Nucleus accumbens (tissue), 56 donors: ENCODE results near the gene DUSP22.

Source experiments
- DNase-seq, 56 donors: peaks; one replicate each; lab custom pipeline; 2025; lab: John Stamatoyannopoulos, UW

The DUSP22 gene

GRCh38 chr6:308307-308706, 16.0 kb downstream of the DUSP22 start:
- no peak for DNase-seq

- no peak for DNase-seq
Measured at GRCh38 chr6:308768-309167, 16.5 kb downstream of the DUSP22 start.

DNA sequence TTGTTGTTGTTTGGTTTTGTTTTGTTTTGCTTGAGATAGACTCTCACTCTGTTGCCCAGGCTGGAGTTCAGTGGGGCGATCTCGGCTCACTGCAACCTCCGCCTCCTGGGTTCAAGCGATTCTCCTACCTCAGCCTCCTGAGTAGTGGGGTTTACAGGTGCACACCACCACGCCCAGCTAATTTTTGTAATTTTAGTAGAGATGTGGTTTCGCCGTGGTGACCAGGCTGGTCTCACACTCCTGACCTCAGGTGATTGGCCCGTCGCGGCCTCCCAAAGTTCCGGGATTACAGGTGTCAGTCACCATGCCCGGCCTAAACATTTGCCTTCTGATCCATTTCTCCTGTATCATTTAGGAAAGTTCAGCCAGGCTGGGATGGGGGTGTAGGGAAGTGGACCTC, 17.7 kb downstream of the DUSP22 start:
- no peak for DNase-seq

GRCh38 chr6:310671-311070, 18.4 kb downstream of the DUSP22 start:
- no peak for DNase-seq

- DNase-seq, result no peak
Measured at GRCh38 chr6:311679-312220, 19.5 kb downstream of the DUSP22 start.

DNA sequence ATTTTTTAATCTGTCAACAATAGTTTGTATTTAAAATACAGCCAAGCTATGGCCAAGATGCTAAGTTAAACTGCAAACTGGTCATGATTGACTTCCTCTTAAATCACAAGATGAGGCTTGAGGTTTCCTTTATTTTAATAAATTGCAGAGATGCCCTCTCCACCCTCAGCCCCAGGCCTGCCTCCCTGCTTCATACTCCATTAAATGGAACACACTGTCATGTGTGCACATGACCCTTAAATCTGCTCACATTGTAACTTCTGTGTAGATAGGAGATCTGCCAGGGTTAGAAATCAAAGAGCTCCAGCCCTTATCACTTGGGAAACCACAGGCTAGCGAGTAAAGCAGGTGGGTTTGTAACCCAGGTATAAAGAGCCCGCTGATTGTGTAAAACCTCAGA, 20.8 kb downstream of the DUSP22 start:
- DNase-seq, result no peak

GRCh38 chr6:313917-314316, 21.6 kb downstream of the DUSP22 start:
- DNase-seq, result no peak

GRCh38 chr6:314377-314776, 22.1 kb downstream of the DUSP22 start:
- DNase-seq, result no peak

DNA sequence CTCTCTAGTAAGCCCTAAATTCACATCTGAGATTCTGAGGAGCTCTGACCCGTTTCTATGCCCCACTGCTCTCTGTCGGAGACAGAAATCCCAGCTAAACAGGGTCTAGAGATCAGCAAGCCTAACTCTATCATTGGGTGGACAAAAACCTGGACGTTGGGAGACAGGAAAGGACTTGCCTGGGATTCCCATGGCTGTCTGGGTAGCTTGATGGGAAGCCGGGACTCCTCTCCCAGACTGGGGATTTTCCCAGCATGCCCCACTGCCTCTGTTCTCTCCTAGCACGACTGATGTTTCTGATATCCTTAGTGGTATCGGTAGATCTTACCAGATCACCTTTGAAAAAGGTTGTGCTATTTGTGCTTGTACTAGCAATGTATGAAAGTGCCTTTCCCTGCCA, 22.9 kb downstream of the DUSP22 start:
- DNase-seq, result no peak

GRCh38 chr6:315921-316752, 23.9 kb downstream of the DUSP22 start:
- no peak for DNase-seq

GRCh38 chr6:316753-317038, 24.4 kb downstream of the DUSP22 start:
- no peak for DNase-seq

DNA sequence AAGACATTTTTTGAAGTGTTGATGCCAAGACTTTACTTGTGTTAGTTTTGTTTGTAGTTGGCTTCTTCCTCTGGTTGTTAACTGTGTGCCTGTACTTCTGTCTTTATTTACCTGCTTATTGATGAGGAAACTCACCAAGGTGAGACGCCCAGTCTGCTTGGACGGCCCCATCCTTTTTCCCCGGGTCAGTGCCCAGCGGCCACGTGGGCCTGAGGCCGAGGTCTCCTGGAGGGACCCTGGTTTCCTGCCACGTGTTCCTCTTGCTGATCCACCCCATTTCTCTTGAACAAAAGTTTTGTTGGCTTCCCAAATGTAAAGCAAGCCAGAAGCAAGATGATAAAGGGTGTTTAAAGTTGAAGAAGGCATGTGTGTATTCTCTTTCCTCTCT, 24.8 kb downstream of the DUSP22 start:
- no peak for DNase-seq

GRCh38 chr6:317448-318144, 25.3 kb downstream of the DUSP22 start:
- DNase-seq, result no peak

DNA sequence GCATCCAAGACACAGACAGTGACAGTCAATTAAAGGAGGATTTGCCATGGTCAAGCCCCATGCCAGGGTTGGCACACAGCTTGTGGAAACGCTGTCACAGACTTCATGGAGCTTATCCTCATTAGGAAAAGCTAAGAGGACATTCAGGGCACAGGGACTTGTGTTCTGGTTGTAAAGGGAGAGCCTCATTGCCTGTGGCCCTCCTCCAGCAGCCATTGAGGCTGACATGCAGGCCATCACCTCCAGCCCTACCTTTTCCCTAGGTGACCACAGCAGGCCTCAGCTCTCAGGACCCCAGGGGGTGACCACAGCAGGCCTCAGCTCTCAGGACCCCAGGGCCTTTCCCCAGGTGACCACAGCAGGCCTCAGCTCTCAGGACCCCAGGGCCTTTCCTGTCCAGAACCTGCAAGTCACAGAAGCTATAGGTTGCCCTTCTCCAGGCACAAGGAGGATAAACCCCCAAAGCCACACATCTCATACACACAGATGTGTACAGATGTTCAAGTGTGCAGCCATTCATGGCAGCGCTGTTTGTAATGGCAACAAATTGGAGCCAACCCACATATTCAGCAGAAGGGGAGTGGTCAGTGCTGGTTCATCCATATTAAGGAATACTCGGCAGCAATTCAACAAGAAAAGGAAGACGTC, 26.1 kb downstream of the DUSP22 start:
- DNase-seq, result no peak

DNA sequence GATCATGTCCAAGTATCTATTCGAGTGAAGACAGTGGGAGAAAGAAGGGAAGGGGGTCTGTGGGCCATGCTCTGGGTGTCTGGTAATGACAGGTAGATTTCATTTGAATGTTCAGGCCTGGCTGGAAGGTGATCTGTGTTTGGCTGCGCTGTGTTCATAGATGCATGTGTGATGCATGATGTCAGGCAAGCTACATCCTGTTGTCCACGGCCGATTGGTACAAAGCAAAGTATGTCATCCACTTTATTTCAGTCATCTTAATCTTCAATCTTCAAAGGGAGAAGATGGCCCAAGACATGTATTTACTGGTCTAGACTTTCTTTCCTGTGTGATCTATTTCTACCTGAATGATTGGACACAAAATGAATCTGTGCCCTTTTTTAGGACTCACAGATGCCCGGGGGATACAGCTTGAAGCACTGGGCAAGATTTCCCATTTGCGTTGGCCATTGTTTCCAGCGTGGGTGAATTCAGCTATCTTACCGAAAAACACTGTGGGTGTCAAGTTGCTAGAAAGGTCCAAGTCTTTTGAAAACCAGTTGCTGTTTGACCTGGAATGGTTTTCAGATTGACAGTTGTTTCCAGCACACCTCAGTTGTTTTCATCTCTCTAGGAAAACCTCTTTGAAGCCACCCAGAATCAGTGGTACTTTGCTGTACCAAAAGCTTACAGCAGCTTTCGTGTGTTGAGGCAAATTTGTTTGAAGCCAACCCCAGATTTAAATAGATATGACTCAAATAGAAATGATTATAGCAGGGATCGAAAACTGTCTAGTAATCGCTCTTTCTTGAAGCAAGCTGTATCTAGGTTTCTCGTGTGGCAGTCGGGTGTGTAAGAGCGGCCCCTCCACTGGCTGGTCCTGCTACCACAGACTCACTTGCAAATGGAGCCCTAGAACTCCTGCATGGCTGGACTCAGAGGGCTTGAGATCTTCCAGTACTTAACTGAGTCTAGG, 27.2 kb downstream of the DUSP22 start:
- DNase-seq, result no peak

- DNase-seq, result no peak
Measured at GRCh38 chr6:320351-321157, 28.3 kb downstream of the DUSP22 start.

DNA sequence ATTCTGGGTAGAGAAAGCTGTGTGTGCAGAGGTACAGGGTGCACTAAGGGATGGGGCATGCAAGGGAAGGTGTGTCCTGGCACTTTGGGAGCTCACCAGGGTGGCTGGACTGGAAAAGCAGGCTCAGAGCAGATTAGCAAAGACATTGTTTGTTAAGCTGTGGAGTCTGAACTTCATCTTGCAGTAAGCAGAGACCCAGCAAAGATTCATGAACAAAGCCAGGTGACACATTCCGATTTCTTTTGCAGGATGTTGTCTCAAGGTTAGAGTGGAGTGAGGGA, 28.8 kb downstream of the DUSP22 start:
- no peak for DNase-seq

- no peak for DNase-seq
Measured at GRCh38 chr6:321536-322258, 29.4 kb downstream of the DUSP22 start.

DNA sequence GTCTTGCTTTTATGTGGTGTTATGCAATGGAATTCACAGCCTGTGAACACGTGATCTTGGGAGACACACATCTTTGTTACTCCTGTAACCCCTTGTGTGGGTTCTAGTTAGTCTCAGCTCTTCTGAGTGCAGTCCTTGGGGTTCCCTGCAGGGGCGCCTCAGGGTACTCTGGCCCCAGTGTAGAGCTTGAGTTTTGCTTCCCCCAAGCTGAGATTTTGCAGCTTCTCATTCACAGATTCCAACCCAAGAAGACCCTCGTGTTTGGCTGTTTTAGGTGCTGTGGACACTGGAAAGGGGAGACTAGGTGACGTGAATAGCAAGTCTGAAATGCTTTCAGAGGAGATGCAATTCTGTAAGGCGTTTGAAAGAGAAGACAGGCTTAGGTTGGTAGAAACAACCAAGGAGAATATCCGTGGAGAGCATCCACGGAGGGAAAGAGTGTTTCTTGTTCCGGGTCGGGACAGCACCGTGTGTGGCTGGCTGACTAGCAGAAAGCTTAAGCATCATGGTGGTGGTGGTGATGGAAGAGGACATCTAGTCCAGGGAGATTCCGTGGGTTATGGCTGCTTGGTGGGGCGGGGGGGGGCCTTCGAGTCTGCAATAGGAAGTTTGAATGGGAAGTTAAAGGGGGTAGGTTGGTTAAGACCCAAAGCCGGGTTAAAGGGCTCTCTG, 30.1 kb downstream of the DUSP22 start:
- DNase-seq, result no peak
